ENCODE data around the gene ADAM8. TPM values are rescaled to one million over a fixed set of nuclear protein-coding genes. Genes with fewer than 3 reads are reported as not detected.

The ADAM8 gene
- total RNA-seq, 1 donor from 2014 or later = 290 TPM

DNA sequence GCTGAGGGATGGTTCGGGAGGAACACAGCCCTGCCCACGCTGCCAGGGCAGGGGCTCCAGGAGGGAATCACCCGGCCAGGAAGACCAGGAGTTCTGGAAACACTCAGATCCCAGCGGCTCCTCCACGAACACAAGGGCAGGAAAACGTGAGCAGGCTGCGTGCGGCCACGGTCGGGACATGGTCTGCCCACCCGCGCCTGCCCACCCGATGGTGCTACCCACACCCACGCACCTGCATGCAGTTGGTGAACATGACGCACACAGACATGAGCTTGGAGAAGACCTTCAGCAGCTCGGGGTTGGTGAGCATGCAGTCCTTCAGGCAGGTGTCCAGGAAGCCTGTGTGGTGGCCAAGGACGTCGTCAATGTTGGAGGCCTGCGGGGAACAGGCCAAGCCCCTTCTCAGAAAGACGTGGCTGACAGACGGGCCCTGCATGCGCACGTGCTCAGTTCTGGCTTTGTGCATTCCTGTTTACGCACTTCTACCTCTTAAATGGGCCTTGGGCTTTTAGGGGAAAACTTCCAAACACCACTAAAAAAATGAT, 6.2 kb upstream of the ADAM8 start:
- intact Hi-C loops (cut with micrococcal nuclease) = no loop called here

DNA sequence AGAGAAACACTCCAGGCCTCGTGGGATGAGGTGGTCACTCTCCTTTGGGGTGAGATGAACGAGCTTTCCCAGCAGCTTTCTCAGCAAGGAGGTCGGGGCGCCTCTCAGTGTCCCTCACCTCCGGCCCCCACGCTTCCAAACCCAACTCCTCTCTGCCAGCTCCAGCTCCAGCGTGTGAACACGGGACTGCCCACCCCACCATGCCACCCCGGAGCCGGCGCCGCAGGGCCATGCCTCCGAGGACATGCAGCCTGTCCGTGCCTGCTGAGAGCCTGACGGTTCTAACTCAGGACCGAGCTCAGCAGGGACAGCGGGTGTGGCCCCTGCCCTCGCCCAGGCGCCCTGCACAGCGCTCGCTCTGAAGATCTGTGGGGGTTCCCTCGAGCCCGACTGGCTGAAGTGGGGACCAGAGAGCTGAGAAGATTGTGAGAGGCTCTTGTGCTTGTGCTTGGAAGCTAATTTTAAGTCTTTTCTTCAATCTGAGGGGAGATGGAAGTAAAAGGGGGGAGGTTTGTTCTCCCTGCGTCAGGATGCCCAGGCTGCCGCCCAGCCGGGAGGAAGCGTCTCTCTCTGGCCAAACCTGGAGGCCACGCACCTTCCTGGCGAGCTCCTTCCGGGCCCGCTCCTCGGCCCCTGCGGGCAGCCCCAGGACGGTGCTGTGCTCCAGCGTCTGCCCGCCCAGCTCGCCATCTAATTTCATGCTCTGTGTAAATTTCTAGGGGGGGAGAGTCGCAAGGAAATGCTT, 5.1 kb upstream of the ADAM8 start:
- intact Hi-C loops (cut with micrococcal nuclease) = no loop called here

DNA sequence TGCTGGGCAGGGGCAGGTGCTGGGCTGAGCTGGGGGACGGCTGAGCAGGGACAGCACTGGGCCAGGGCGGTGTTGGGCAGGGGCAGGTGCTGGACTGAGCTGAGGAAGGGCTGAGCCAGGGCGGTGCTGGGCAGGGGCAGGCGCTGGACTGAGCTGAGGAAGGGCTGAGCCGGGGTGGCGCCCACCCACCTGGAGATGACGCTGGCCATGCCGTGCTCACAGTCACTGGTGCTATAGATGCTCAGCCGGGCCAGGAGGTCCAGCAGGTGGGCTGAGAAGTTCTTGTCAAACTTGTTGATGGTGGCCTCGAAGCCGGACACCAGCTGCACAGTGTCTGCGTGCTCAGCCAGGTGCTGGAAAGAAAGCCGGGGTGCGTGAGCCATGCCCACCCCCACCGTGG, 4.4 kb upstream of the ADAM8 start:
- intact Hi-C loops (cut with micrococcal nuclease) = no loop called here

DNA sequence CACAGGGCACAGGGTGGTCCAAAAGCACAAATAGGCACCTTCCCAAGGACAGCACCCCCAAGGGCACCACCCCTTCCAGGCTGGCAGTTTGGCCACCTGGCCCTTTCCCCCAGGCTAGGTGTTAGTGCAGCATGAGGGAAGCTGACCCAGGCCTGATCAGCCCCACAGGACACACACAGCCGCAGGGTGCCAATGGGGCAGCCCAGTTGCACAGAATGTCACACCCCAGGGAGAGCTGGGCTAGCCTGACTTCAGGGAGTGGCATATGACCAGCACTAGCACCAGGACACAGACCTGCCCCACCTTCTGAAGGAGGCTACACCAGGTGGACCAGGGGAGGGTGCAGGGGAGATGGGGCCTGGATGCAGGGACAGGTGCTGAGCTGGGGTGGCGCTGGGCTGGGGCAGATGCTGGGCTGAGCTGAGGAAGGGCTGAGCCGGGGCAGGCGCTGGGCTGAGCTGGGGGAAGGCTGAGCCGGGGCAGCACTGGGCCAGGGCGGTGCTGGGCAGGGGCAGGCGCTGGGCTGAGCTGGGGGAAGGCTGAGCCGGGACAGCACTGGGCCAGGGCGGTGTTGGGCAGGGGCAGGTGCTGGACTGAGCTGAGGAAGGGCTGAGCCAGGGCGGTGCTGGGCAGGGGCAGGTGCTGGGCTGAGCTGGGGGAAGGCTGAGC, 3.9 kb upstream of the ADAM8 start:
- intact Hi-C loops (cut with micrococcal nuclease) = no loop called here

GRCh38 chr10:133279326-133280226, 2.9 kb upstream of the ADAM8 start:
- intact Hi-C loops (cut with micrococcal nuclease) = loop anchor here (10.0 kb wide), 1 partner anchor 315 kb away; no protein-coding TSS in a partner anchor

GRCh38 chr10:133278577-133279265, 2.1 kb upstream of the ADAM8 start:
- intact Hi-C loops (cut with micrococcal nuclease) = loop anchor here (10.0 kb wide), 1 partner anchor 314 kb away; no protein-coding TSS in a partner anchor

- intact Hi-C loops (cut with micrococcal nuclease) = loop anchor here (10.0 kb wide), 1 partner anchor 313 kb away; no protein-coding TSS in a partner anchor
Observed at GRCh38 chr10:133277993-133278576, 1.4 kb upstream of the ADAM8 start.

- intact Hi-C loops (cut with micrococcal nuclease) = loop anchor here (10.0 kb wide), 1 partner anchor 313 kb away; no protein-coding TSS in a partner anchor
Observed at GRCh38 chr10:133277277-133277992, 767 bp upstream of the ADAM8 start.

GRCh38 chr10:133276100-133276434, 601 bp downstream of the ADAM8 start:
- intact Hi-C loops (cut with micrococcal nuclease) = loop anchor here (1.0 to 10.0 kb wide), 3 partner anchors 97 to 311 kb away; partner anchors contain the start of gene ECHS1

DNA sequence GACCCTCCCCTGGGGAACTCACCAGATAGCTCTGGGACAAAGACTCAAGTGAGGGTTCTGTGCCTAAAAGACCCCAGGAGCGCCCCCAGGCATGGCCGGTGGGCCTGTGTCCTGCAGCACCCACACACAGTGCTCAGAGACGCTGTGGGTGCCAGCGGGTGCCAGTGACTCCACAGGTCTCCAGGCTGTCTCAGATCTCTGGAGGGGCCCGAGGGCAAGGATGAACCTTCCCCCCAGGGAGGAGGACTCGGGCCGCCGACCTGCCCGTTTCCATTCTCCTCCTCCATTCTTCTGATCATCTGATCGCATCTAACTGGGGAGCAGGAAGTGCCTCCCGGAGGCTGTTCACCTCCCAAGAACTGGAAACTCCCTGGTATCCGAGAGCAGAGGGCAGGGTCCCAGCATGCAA, 980 bp downstream of the ADAM8 start:
- intact Hi-C loops (cut with micrococcal nuclease) = loop anchor here (1.0 to 10.0 kb wide), 7 partner anchors 13 to 311 kb away; partner anchors contain the start of gene ECHS1

GRCh38 chr10:133274751-133275683, 1.7 kb downstream of the ADAM8 start:
- intact Hi-C loops (cut with micrococcal nuclease) = loop anchor here (1.0 to 10.0 kb wide), 5 partner anchors 13 to 310 kb away; no protein-coding TSS in a partner anchor

- intact Hi-C loops (cut with micrococcal nuclease) = loop anchor here (2.0 to 10.0 kb wide), 2 partner anchors 15 to 309 kb away; no protein-coding TSS in a partner anchor
Observed at GRCh38 chr10:133273534-133274143, 3.0 kb downstream of the ADAM8 start.

- intact Hi-C loops (cut with micrococcal nuclease) = loop anchor here (10.0 kb wide), 1 partner anchor 308 kb away; no protein-coding TSS in a partner anchor
Observed at GRCh38 chr10:133272964-133273420, 3.7 kb downstream of the ADAM8 start.

DNA sequence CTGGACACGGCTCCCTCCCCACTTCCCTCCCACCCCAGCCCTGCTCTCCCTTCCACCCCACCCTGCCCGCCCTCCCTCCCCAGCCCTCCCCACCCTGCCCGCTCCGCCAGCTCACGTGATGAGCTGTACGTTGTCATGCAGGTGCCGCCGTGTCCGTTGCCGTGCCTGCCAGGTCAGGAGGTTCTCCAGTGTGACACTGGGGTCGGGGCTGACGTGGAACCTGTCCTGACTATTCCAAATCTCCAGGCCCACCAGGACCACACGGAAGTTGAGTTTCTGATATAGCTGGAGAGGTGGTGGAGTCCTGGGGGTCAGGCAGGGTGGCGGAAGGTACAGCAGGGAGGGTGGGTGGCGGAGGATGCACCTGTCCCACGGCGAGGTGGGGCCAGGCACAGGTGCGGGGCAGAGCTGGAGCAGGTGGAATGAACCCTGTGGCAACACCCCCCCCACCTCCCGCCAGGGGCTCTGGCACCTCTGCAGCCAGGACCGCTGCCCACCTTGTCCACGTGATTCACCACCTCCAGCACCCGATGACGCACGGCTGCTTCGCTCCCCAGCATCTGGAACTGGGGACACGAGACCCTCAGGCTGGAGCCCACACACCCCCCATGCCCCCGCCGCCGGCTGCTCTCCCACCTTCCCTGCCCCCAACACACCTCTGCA, 4.2 kb downstream of the ADAM8 start:
- intact Hi-C loops (cut with micrococcal nuclease) = loop anchor here (10.0 kb wide), 1 partner anchor 308 kb away; no protein-coding TSS in a partner anchor

GRCh38 chr10:133271521-133272300, 5.0 kb downstream of the ADAM8 start:
- intact Hi-C loops (cut with micrococcal nuclease) = loop anchor here (10.0 kb wide), 1 partner anchor 307 kb away; no protein-coding TSS in a partner anchor

DNA sequence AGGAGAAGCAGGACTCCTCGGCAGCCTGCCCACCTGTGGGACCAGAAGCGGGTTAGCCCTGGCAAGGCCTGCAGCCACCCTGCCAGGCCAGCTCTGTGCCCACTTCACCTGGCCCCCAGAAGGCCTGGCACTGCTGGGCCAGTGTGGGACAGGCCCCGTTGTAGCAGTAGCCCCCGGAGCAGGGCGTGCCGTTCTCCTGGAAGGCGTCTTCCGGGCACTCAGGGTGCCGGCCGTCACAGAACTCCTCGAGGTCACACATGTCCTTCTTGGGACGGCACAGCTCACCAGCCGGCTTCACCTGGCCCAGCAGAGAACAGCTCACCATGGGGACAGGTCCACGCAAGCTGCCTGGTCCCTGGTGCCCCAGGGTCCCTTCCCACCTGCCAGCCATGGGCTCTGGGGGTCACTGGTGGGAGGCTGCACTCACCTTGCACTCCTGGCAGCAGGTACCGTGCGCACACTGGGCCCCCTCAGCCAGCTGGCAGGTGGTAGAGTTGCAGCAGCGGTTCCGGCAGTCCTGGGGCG, 5.8 kb downstream of the ADAM8 start:
- intact Hi-C loops (cut with micrococcal nuclease) = loop anchor here (10.0 kb wide), 1 partner anchor 306 kb away; no protein-coding TSS in a partner anchor
